Endometrium (tissue), 2 donors: ENCODE measurements around the gene AKAP6.

Source experiments
- FAIRE-seq: peaks from 2 replicates; lab custom pipeline; 2012; peaks lifted over from hg19 to GRCh38; lab: Jason Lieb, UNC
- donor health status: control.
- donor health status: control.

Gene AKAP6

GRCh38 chr14:32330351-32331111 lies 1.4 kb downstream of the AKAP6 start:
- no peak for FAIRE-seq

DNA sequence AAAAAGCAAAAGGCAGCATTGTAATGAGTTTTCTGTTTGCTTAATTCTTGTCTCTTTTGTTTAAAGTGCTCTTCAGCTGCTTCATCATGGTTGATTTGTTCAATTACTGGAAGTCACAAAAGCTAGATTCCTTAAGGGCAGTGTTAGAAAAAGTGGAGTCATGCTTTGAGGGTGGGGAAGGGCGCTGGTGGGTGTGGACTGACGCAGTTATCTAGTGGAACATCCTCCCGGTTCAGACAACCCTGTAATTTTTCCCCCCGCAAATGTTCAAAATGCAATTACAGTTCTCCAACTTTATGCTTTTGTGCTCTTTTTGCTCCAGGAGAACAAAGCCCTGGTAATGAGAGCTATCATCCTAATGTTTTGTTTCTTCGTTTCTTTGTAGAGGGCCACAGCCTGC lies 2.1 kb downstream of the AKAP6 start:
- no peak for FAIRE-seq

- no peak for FAIRE-seq
Measured at GRCh38 chr14:32332415-32333316, 3.6 kb downstream of the AKAP6 start.

DNA sequence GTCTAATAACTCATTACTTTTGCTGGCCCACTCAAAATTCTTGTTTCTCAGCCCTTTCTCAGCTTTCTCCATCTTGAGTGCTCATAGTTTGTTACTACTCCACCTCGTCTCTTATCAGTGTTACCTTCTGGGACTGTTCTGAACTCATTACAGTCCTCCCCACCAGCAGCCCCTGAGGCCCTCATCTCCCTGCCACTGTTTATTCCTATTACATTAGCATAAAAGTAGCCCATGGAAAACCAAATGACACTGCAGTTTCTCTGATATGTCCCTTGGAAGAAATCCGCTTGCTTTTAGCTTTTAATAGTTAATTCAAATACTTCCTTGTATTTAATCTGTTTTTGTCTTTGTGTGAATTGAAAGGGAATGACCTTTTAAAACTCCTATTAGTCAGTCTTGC lies 7.6 kb downstream of the AKAP6 start:
- FAIRE-seq = no peak

DNA sequence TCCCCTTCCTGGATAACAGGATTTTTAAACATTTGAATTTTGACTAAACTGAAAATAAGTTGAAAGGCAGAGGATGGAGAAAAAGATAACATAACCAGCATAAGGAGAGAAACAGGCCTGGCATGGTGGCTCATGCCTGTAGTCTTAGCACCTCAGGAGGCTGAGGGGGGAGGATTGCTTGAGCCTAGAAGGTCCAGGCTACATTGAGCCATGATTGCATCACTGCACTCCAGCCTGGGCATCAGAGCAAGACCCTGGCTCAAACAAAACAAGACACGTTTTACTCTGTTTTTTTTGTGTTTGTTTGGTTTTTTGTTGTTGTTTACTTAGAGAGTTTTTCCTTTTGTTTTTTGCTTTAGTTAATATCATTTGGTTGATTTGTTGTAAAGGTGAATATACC lies 8.7 kb downstream of the AKAP6 start:
- no peak for FAIRE-seq

DNA sequence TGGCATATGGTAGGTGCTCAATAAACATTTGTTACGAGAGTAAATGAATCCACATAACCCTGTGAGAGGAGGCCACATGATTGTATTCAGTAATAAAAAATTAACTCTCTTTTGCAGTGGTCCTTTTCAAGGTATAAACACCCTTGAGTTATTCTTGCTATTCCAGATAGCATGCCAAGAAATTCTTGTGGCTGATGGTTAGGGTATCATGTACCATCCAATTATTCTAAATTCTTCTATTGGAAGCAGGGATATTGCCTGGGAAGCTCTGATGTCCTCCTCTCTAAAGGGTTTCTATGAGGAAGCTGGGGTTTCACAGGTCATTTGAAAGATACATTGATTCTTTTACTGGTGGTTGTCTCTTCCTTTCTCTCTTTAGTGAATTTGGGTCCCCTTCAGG lies 10.1 kb downstream of the AKAP6 start:
- no peak for FAIRE-seq

DNA sequence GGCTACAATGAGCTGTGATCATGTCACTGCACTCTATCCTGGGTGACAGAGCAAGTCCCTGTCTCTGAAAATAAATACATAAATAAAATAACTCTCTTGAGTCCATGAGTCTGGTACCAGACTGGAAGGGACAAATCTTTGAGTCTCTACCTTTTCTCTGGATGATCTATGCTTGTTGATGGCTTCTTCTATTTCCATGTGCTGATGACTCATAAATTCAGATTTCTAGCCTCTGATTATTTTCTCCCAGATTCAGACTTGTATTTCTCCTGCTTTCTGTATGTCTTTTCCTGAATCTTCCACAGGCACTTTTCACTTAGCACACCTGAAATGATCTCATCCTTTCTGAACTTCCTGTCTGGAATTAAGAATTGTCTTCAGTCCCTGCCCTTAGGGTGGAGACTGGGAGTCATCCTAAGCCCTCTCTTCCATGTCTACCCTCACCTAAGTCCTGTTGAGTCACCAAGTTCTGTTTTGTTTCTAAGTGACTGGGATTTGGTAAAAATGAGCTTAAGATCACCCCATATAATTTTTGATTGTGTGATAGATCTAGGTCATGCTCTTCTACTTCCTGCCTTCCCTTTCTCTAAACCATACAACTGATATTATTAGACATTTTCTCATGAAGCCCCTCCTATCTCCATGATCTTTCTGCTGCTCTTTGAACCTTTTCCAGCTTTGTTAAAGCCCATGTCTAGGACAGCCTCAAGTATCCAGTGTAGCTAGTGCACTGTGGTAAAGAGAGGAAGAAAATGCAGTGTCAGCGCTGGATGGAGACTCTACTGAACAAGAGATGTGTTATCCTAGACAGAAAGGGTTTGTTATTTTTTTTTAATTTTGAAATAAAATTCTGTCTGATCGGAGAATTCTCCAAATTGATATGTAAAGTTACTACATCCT lies 13.1 kb downstream of the AKAP6 start:
- FAIRE-seq = no peak

- FAIRE-seq = no peak
Measured at GRCh38 chr14:32342847-32343194, 13.7 kb downstream of the AKAP6 start.

DNA sequence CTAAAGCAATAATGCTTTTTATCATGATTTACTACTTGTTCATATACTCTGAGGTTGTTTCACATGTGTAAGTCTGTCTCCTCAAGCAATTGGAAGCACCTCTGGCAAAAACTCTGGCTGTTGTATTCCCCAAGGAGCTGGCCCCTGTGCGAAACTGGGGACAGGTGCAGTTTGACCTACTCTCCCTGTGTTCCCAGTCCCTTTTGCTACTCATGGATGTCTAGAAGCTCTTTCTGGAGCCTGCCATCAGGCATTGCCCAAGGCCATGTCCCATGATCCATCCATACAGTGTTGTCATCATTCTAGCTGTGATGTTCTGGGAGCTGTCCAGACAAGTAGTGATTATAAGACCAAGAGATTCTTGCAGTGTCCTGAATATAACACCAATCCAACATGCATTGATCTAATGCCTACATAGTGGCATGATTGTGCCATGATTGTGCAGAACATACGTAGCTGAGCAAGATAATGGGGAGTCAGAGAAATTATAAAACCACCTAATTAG lies 14.9 kb downstream of the AKAP6 start:
- no peak for FAIRE-seq

DNA sequence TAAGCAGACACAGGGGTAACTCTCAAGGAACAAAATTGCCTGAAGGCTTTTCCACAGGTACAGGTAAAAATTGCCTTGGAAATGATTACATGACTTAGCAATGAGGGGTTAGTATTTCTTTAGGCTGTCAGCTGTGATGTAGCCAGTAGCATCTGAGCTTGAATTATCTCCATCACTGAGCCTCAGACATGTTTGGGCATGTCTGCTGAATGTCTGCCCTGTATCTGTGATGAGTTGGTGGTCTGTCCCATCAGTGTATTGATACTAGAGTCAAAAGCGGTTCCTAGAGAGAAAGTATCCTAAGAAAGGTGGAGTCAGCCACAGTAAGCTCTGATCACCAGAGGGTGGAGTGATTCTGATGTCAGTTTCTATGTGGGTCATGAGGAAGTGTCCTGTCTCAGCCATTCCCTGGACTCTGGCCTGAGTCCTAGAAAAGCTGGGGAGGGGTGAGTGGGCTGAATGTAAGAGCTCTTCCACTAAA lies 16.3 kb downstream of the AKAP6 start:
- no peak for FAIRE-seq

DNA sequence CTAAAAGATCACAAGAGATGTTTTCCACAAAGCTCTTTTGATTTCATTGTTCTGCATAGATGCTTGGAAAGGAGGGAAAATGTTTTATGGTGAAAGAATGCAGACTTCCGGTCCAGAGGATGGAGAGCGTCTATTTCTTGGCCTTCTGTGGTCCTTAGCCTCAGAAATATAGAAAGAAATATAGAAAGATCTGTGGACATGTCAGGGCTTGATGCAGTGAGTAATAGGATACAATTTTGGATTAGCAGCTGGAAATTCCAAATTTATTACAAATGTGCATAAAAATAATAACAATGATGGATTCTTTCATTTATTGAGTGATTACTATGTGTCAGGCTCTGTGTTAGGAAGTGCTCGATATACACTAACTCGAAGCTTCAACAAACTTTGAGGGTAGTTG lies 20.2 kb downstream of the AKAP6 start:
- no peak for FAIRE-seq

- FAIRE-seq = no peak
Measured at GRCh38 chr14:32350020-32350419, 20.9 kb downstream of the AKAP6 start.

DNA sequence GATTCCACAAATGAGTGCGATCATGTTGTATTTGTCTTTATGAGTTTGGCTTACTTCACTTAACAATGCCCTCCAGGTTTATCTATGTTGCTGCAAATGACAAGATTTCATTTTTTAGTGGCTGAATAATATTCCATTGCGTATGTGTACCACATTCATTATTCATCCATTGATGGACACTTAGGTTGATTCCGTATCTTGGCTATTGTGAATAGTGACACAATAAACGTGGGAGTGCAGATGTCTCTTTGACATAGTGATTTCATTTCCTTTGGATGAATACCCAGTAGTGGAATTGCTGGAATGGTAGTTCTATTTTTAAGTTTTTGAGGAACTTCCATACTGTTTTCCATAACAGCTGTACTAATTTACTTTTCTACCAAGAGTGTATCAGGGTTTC lies 23.5 kb downstream of the AKAP6 start:
- FAIRE-seq = no peak

DNA sequence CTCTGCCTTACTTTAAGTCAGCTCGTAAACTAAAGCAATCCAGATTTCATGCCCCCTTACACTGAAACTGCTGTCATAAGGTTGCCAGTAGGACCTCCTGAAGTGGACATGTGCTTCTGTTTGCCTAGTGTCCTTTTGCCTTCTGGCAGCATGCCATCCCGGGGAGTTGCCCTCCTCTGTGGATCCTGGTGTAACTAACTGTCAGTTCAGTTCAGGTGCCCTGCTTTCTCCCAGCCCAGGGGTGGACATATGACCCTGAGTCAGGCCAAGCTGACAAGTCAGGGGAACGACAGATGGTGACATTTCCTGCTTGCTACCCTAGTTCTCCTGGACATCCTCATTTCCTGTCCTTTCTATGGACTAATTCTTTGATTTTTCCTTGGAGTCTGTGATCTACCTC lies 25.6 kb downstream of the AKAP6 start:
- no peak for FAIRE-seq

- no peak for FAIRE-seq
Measured at GRCh38 chr14:32358781-32359180, 29.7 kb downstream of the AKAP6 start.

DNA sequence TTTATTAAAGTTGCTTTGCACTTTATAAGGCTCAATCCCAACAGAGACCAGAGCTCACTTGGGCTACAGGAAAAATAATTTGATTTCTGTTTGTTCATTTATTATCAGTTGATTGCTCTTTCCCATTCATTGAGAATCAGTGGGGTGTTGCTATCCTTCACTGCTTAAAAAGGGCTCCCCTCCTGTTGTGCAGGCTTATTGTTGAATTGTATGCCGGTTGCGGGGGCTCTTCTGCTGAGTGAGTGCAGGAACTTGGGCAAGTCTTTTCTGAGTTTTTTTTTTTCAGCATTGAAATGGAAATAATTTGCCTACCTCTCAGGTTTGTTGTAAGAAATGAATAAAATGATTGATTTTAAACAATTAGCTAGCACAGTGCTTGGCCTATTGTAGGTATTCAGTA lies 32.6 kb downstream of the AKAP6 start:
- no peak for FAIRE-seq

DNA sequence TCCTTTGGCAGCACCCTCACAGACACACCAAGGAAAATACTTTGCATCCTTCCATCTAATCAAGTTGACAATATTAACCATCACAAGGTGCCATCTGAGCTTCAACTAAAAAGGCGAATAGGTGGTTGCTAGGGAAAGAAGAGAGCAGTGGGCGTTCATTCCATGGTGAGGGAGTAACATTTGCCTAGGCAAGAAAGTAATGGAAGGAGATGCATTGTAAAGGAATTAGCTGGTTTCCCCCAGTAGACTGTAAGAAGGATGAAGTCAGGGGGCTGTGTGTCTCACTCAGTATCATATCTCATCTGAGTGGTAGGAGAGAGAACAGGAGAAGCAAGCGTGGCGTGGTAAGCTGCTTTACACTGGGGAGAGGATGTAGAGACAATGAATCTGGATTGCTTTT lies 34.7 kb downstream of the AKAP6 start:
- no peak for FAIRE-seq

DNA sequence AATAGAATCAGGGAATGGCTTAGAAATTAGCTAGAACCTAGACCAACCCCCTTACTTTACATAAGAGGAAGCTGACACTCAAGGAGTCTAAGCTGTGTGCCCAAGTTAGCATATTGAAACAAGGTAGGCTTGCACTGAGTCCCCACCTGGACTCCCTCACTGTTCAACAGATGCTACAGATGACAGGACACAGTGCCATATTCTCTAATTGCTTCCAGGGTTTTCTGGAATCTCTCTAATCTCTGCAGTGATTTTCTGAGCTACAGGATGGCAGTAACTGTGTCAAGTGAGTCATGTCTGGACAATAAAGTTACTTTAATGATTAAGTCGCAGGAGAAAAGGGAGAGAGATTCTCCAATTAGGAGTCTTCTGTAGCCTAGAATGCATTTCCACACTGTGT lies 35.8 kb downstream of the AKAP6 start:
- no peak for FAIRE-seq

DNA sequence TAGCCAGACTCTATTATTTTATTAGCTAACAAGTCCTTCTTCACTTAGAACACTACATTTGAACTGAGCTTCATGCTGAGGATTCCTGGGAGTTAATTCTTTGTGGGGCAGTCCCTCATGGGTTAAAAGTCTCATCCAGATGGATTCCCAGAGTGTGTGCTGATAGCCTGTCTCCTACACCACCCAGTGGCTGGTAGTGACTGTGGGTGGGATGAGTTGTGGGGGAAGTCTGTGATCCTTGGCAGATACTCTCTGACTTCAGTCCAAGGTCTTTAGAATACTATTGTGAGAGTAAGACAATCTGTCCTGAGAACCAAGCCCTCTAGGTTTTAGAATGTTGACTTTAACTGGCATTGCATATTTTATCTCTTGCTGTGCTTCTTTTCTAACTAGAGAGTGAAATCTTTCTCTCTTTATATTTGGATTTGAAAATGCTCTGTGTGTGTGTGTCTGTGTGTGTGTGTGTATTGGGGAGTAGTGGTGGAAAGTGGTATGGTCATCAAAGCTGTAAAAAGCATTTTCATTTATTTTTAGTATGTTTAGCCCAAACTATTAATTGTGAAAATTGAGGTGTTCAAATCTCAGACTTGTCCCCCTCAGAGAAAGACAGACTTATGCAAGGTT lies 37.3 kb downstream of the AKAP6 start:
- no peak for FAIRE-seq

- FAIRE-seq = no peak
Measured at GRCh38 chr14:32366986-32367385, 37.9 kb downstream of the AKAP6 start.

DNA sequence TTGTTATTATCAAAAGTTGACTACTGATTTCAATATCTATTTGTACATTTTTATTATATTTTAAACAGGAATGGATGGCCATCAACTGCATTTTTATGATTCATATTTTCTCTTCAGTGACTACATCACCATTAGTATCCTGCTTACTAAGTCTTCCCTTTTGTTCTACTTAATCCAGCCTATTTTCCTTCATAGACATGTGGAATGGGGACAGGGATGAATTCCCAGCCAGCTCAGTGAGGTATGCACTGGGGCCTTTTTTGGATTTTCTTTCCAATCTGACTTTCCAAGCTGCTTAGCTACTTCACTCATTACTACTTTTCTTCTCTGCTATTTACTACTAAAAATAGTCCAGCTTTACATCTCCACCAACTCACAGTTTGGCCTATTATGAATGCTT lies 38.4 kb downstream of the AKAP6 start:
- no peak for FAIRE-seq

DNA sequence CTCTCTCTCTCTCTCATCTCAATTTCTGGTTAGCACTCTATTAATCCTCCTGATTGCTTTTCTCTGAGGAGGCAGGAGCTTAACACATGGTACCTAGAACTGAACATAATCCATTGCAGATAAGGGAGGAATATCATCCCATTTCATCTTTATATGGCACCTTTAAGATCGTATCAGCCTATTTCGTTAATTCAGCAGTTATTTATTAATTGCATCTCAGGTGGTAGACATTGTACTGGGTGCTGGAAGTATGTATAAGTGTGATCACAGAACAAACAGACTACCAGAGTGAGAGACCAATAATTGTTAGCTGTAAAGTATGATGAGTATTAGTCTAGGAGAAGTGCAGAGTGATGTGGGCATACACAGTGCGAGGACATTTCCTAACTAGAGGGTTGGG lies 39.0 kb downstream of the AKAP6 start:
- no peak for FAIRE-seq
